HG03103 (cell line): ENCODE measurements around the gene G2E3.
A peak's percentile ranks its signal among the peaks of the same experiment; 100 is the strongest.
"Not testable (repeated sequence)": the region's sequence is repeated elsewhere in the genome, so short reads cannot be mapped to it uniquely, and the experiment has no call there.

Source experiments
- ATAC-seq: cut with Tn5 transposase; IDR thresholded peaks from one replicate; pipeline ENCODE4 v1.9.1; 2021; ENCODE audit warnings: low read depth; ENCODE audit not compliant: unreplicated experiment

G2E3 gene

GRCh38 chr14:30558675-30559555 is at the start of gene G2E3:
G2E3 (plus strand) TSS chr14:30559158; CDS start chr14:30581080, 21,922 bp downstream.
- peak; percentile 96 for ATAC-seq

- ATAC-seq, result no peak
Measured at GRCh38 chr14:30517737-30518136, 41.2 kb upstream of the G2E3 start.

- ATAC-seq, result no peak
Measured at GRCh38 chr14:30518867-30519560, 39.9 kb upstream of the G2E3 start.

- ATAC-seq, result no peak
Measured at GRCh38 chr14:30519961-30520360, 39.0 kb upstream of the G2E3 start.

GRCh38 chr14:30520536-30520935 is 38.4 kb upstream of the G2E3 start:
- no peak for ATAC-seq

- no peak for ATAC-seq
Measured at GRCh38 chr14:30521899-30522736, 36.8 kb upstream of the G2E3 start.

GRCh38 chr14:30525833-30526232 is 33.1 kb upstream of the G2E3 start:
- ATAC-seq, result no peak

- no peak for ATAC-seq
Measured at GRCh38 chr14:30527196-30527595, 31.8 kb upstream of the G2E3 start.

- no peak for ATAC-seq
Measured at GRCh38 chr14:30528119-30528518, 30.8 kb upstream of the G2E3 start.

GRCh38 chr14:30528778-30529642 is 29.9 kb upstream of the G2E3 start:
- ATAC-seq, result no peak

- no peak for ATAC-seq
Measured at GRCh38 chr14:30532264-30532663, 26.7 kb upstream of the G2E3 start.

GRCh38 chr14:30533126-30533525 is 25.8 kb upstream of the G2E3 start:
- no peak for ATAC-seq

- no peak for ATAC-seq
Measured at GRCh38 chr14:30541318-30541717, 17.6 kb upstream of the G2E3 start.

- not testable (repeated sequence) for ATAC-seq
Measured at GRCh38 chr14:30546735-30547134, 12.2 kb upstream of the G2E3 start.

- ATAC-seq, result no peak
Measured at GRCh38 chr14:30547388-30548048, 11.4 kb upstream of the G2E3 start.

- ATAC-seq, result no peak
Measured at GRCh38 chr14:30550335-30550734, 8.6 kb upstream of the G2E3 start.

- no peak for ATAC-seq
Measured at GRCh38 chr14:30551460-30551859, 7.5 kb upstream of the G2E3 start.

- ATAC-seq, result no peak
Measured at GRCh38 chr14:30553311-30553989, 5.5 kb upstream of the G2E3 start.

GRCh38 chr14:30558362-30558674 is 640 bp upstream of the G2E3 start:
- ATAC-seq, result no peak
